ENCODE measurements around the gene NEMP2.

DNA sequence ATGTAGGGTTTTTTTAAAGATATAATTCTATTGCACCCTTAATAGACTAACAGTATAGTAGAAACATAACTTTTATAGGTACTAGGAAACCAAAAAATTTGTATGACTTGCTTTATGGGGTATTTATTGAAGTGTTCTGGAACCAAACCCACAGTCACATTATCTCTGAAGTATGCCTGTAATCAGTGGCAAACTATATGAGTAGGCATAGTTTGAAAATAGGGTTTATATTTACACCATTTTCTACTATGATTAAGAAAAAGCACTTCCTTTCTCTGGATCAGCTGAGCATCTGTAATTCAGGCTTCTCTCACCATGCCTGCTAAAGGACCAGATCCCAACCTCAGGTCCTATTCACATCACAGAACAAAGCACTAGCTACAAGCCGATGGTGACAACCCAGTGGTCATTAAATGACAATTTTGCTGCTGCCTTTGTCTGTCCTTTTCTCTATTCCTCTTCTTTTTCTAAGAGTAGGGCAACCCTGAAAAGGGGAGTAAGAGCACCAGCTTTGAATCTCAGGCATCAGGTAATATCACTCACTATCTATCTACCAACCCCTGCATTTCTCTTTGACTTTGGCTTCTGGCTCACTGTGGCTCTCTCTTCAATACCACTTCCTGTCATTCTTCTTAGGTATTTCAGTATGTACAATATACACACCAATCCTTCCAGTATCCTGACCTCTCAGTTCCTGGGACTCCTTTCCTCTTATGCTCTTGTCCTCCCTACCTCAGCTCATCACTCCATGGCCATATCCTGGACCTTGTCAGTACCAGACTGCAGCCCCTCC is 14.4 kb downstream of the NEMP2 start:
- no peak for TF ChIP-seq CTCF (optimal IDR thresholded peaks at IDR 0.05 in 1 of 3, IDR thresholded peaks at IDR 0.05 in 1 of 3, conservative IDR thresholded peaks at IDR 0.05 in 1 of 3; ENCODE audit: extremely low read depth in 1 of 3, insufficient read depth in 2 of 3, low read length in 3 of 3)
- TF ChIP-seq EZH2 (IDR thresholded peaks at IDR 0.05; ENCODE audit: low read length) = no peak
